ENCODE results near the gene ITIH1.

- TF ChIP-seq CTCF (IDR thresholded peaks at IDR 0.05): no peak
- no peak for TF ChIP-seq POLR2A (IDR thresholded peaks at IDR 0.05)
Observed at GRCh38 chr3:52779011-52779836, 1.8 kb downstream of the ITIH1 start.
